ENCODE data around the gene ASB2.

ASB2 gene

GRCh38 chr14:94010625-94011024, 34.3 kb upstream of the ASB2 start:
- no peaks in the 10 kb centered on the region for H3K9me3 ChIP-seq (ENCODE audit: control insufficient read depth, insufficient read depth, low read length)
- no peak overlapping the region for H3K9ac ChIP-seq (ENCODE audit: low read depth, low read length)
- H3K4me1 ChIP-seq (ENCODE audit: insufficient read depth, low read length), result 0 out of 2 replicates have a peak, but pooled peaks cover 4% of the 10 kb centered on the region
- H3K36me3 ChIP-seq (ENCODE audit: insufficient read depth, low read length), result no peaks in the 10 kb centered on the region

GRCh38 chr14:94009767-94010166, 33.4 kb upstream of the ASB2 start:
- no peaks in the 10 kb centered on the region for H3K36me3 ChIP-seq (ENCODE audit: insufficient read depth, low read length)

GRCh38 chr14:94008234-94008633, 31.9 kb upstream of the ASB2 start:
- H3K9ac ChIP-seq (ENCODE audit: low read depth, low read length), result no peak overlapping the region
- H3K36me3 ChIP-seq (ENCODE audit: insufficient read depth, low read length), result no peaks in the 10 kb centered on the region
- 0 out of 2 replicates have a peak, but pooled peaks cover 4% of the 10 kb centered on the region for H3K4me1 ChIP-seq (ENCODE audit: insufficient read depth, low read length)
- H3K9me3 ChIP-seq (ENCODE audit: control insufficient read depth, insufficient read depth, low read length), result no peaks in the 10 kb centered on the region

More at GRCh38 chr14:94009767-94010166, 33.4 kb upstream of the ASB2 start:
- 0 out of 2 replicates have a peak, but pooled peaks cover 4% of the 10 kb centered on the region for H3K4me1 ChIP-seq (ENCODE audit: insufficient read depth, low read length)
- no peaks in the 10 kb centered on the region for H3K9me3 ChIP-seq (ENCODE audit: control insufficient read depth, insufficient read depth, low read length)
- no peak overlapping the region for H3K9ac ChIP-seq (ENCODE audit: low read depth, low read length)

DNA sequence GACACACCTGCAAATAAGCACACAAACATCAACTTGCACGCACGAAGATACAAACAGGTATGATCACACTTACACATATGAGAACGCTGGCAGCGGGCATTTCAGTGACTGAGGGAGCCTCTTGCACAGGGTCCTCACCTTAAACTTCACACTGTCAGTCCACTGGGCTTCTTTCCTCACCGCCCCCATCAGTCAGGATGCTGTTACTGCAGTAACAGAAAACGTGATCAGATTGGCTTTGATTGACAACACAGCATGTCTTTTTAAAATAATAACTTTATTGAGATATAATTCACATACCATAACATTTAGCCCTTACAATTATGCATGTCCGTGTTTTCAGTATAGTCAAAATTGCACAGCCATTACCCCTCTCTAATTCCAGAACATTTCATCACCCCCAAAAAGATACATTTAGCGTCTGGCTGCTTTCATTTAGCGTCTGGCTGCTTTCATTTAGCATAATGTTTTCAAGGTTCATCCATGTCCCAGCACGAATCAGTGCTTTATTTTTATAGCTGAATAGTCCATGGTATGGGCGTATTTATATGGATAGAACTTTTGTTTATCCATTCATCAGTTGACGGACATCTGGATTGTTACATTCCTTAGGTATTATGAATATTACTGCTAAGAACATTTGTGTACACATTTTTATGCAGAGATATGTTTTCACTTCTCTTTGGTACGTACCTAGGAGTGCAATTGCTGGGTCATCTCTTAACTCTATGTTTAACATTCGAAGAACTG, 29.1 kb upstream of the ASB2 start:
- no peak overlapping the region for H3K9ac ChIP-seq (ENCODE audit: low read depth, low read length)
- H3K9me3 ChIP-seq (ENCODE audit: control insufficient read depth, insufficient read depth, low read length), result no peaks in the 10 kb centered on the region
- no peaks in the 10 kb centered on the region for H3K4me1 ChIP-seq (ENCODE audit: insufficient read depth, low read length)
- H3K36me3 ChIP-seq (ENCODE audit: insufficient read depth, low read length), result no peaks in the 10 kb centered on the region

DNA sequence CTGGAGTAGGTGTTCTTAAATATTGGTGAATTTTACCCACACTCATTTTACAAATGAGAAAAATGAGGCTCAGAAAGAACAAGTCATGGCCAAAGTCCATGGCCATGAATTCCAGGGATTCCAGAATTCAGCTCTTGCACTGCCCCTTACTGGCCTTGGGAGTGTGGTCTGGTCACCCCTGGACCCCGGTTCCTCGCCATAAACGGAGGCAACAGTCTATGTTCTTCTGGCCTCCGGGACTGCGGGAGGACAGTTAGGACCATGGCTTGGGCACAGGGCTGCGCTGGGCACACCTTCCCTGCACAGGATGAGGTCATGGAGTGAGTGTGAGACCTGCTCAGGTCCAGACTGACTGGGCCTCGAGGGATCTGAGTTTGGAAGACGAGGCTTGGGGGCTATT, 27.6 kb upstream of the ASB2 start:
- Histone ChIP-seq H3K9me3 (ENCODE audit: control insufficient read depth, insufficient read depth, low read length) (no peaks in the 10 kb centered on the region), H3K4me1 (ENCODE audit: insufficient read depth, low read length) (no peaks in the 10 kb centered on the region), H3K9ac (ENCODE audit: low read depth, low read length) (no peak overlapping the region), H3K36me3 (ENCODE audit: insufficient read depth, low read length) (no peaks in the 10 kb centered on the region)

DNA sequence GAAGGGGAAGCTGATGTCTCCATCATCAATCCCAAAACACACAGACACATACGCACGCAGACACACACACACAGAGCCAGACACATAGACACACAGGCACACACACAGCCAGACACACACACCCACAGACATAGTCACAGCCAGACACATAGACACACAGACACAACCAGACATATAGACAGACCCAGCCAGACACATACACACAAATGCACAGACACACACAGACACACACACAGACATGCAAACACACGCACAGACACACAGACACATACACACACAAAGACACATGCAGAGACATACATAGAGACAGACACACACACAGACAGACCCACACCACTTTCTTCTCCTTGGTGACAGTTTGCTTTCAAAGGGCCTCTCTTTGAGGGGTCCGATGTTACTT, 27.0 kb upstream of the ASB2 start:
- Histone ChIP-seq H3K36me3 (ENCODE audit: insufficient read depth, low read length) (no peaks in the 10 kb centered on the region), H3K9ac (ENCODE audit: low read depth, low read length) (no peak overlapping the region), H3K4me1 (ENCODE audit: insufficient read depth, low read length) (no peaks in the 10 kb centered on the region), H3K9me3 (ENCODE audit: control insufficient read depth, insufficient read depth, low read length) (no peaks in the 10 kb centered on the region)

DNA sequence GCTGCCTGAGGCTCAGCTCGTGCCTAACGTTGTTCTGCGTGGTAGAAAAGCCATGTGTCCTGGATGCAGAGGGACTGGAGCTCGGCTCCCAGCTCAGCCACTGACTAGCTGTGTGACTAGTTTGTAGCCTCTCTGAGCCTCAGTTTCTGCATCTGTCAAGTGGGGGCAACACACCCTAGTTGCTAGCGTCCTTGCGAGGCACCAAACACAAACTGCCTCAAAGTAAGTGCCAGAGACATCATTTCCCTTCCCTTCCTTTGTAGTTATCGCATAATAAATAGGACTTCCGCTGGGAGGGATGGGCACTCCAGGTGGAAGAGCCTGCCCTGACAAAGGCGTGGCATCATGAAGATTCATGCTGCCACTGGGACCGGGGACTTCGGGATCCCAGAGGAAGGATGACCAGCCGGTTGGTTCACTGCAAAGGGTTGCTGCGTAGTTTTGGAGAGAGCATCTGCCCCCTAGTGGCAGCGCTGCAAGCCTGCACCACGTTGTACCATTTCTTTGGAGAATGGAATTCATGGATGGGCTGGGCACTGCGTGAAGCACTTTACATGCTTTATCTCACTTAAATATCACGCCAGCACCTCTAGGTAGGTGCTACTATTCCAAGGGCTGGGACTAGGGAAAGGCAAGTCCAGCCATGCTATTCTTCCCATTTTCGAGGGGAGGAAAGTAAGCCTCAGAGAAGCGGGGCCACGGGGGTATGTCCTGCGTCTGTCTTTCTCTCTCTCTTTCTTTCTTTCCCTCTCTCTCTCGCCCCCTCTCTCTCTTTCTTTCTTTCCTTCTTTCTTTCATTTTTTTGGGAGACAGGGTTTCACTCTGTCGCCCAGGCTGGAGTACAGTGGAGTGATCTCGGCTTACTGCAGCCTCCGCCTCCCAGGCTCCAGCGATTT, 25.4 kb upstream of the ASB2 start:
- Histone ChIP-seq H3K9me3 (ENCODE audit: control insufficient read depth, insufficient read depth, low read length) (no peaks in the 10 kb centered on the region), H3K36me3 (ENCODE audit: insufficient read depth, low read length) (no peaks in the 10 kb centered on the region), H3K4me1 (ENCODE audit: insufficient read depth, low read length) (no peaks in the 10 kb centered on the region), H3K9ac (ENCODE audit: low read depth, low read length) (no peak overlapping the region)

DNA sequence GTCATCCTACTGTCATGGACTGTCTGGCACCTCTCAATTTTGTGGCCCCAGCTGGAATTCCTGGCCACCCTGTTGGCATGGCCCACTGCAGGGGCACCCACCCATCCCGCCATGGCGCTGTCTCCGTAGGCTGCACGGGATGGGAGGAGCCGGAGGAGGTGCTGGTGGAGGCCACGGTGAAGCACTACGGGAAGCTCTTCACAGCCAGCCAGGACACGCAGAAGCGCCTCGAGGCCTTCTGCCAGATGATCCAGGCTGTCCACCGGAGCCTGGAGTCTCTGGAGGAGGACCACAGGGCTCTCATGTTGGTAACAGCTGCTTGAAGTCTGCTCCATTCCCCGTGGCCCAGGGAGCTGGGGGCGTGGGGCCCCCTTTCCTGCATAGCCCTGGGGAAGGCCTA, 24.6 kb upstream of the ASB2 start:
- H3K9ac ChIP-seq (ENCODE audit: low read depth, low read length), result no peak overlapping the region
- H3K36me3 ChIP-seq (ENCODE audit: insufficient read depth, low read length), result no peaks in the 10 kb centered on the region
- H3K4me1 ChIP-seq (ENCODE audit: insufficient read depth, low read length), result peaks cover under 1% of the 10 kb centered on the region; the same call in 1 of the 2 replicates
- H3K9me3 ChIP-seq (ENCODE audit: control insufficient read depth, insufficient read depth, low read length), result no peaks in the 10 kb centered on the region

GRCh38 chr14:94000267-94000666, 23.9 kb upstream of the ASB2 start:
- no peaks in the 10 kb centered on the region for H3K9me3 ChIP-seq (ENCODE audit: control insufficient read depth, insufficient read depth, low read length)
- H3K9ac ChIP-seq (ENCODE audit: low read depth, low read length), result no peak overlapping the region
- peaks cover 5% of the 10 kb centered on the region; the same call in 1 of the 2 replicates for H3K4me1 ChIP-seq (ENCODE audit: insufficient read depth, low read length)
- no peaks in the 10 kb centered on the region for H3K36me3 ChIP-seq (ENCODE audit: insufficient read depth, low read length)

DNA sequence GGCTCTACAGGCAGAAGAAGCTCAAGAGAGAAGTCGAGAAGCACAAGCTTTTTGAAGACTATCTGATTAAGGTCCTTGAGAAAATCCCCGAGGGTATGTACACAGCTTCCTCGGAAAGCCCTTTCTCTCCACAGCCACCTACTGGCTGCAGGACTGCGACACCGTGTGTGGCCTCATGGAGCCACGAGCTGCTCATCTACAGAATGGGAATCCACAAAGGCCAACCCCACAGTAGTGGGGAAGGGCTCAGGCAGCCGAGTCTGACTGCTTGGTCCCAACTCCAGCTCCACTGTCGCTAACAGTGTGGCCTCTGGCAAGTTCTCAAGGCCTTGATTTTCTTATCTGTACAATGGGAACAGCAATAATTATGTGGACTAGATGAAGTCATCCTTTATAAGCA, 23.2 kb upstream of the ASB2 start:
- Histone ChIP-seq H3K9me3 (ENCODE audit: control insufficient read depth, insufficient read depth, low read length) (no peaks in the 10 kb centered on the region), H3K4me1 (ENCODE audit: insufficient read depth, low read length) (peaks cover 5% of the 10 kb centered on the region; the same call in 1 of the 2 replicates), H3K9ac (ENCODE audit: low read depth, low read length) (no peak overlapping the region), H3K36me3 (ENCODE audit: insufficient read depth, low read length) (no peaks in the 10 kb centered on the region)

DNA sequence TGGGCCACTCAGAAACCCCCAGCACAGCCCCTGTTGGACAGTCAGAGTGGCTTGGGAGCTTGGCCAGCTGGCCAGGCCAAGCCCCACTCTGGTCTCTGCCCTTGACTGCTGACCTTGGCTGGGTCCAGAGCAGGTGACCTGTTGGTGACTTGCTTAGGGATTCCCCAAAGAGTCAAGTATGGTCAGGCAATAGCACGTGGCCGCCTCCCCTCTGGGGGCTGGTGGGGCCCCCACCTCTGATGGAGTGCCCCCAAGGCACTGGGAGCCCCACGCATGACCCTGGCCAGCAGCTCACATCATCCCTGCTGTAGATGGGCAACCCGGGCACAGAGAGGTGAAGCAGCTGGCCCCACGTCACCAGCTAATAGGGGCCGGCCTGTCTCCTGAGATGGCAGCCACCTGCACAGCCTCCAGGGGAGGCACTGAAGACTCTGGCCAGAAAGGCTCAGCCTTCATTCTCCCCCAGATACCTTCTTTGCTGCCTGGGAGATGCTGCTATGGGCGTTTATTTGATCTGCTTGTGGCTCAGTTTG, 22.6 kb upstream of the ASB2 start:
- H3K4me1 ChIP-seq (ENCODE audit: insufficient read depth, low read length), result peaks cover 5% of the 10 kb centered on the region; the same call in 1 of the 2 replicates
- no peaks in the 10 kb centered on the region for H3K36me3 ChIP-seq (ENCODE audit: insufficient read depth, low read length)
- no peak overlapping the region for H3K9ac ChIP-seq (ENCODE audit: low read depth, low read length)
- H3K9me3 ChIP-seq (ENCODE audit: control insufficient read depth, insufficient read depth, low read length), result no peaks in the 10 kb centered on the region

DNA sequence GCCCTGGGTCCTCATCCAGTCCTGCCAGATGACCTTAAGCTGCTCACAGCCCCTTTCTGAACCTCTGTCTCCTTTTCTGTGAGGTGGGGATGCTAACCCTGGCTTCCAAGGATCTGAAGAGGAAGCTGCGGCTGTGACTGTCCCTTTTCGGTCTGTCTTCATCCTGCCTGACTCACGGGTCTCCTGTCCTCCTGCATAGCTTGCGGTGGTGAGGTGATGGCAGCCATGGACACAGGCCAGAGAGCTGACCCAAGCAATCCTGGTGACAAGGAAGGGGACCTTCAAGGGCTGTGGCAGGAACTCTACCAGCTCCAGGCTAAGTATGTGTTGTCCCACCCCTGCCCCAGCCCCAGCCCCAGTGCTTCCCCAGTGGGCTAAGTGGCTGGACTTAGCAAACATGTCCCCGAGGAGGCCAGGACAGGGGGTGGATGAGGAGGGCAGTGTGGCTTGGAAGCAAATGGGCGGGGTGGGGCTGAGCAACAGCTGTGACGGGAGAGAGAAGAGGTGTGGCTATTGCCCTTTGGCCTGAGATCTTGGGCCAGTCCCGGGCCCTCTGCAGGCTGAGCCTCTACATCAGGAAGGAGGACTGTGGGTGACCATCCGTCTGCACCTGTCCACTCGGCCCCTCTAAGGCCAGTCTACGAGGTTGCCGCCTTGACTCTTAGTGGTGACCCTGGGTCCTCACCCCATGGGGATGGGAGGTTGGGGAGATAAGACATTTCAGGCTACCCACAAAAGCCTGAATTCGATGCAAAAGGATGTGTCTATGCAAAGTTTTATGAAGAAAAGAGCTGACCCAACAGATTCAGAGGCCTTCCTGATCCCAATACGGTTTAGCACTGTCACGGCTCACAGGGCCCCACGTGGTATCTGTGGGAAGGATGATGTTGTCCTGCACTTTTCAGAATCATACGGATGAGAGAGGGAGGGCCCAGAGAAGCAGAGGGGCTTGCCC, 21.8 kb upstream of the ASB2 start:
- Histone ChIP-seq H3K36me3 (ENCODE audit: insufficient read depth, low read length) (no peaks in the 10 kb centered on the region), H3K9me3 (ENCODE audit: control insufficient read depth, insufficient read depth, low read length) (no peaks in the 10 kb centered on the region), H3K9ac (ENCODE audit: low read depth, low read length) (no peak overlapping the region), H3K4me1 (ENCODE audit: insufficient read depth, low read length) (peaks cover 5% of the 10 kb centered on the region; the same call in 1 of the 2 replicates)

GRCh38 chr14:93997082-93997481, 20.7 kb upstream of the ASB2 start, which contains the start of gene CCDC197:
Gene CCDC197 (plus strand): TSS chr14:93997301. CDS start chr14:93998132, 831 bp downstream.
- Histone ChIP-seq H3K9ac (ENCODE audit: low read depth, low read length) (no peak within 1 kb of the TSS), H3K4me1 (ENCODE audit: insufficient read depth, low read length) (peaks cover 8% of the 10 kb centered on the region; the same call in 1 of the 2 replicates), H3K9me3 (ENCODE audit: control insufficient read depth, insufficient read depth, low read length) (no peaks in the 10 kb centered on the region), H3K36me3 (ENCODE audit: insufficient read depth, low read length) (no peaks in the 10 kb centered on the region)

Data from ES-I3 (cell line).